PFSK-1 (cell line): ENCODE data around the gene CLASP1.

Source experiments
- FOXP2 ChIP-seq: optimal IDR thresholded peaks from 2 replicates; pipeline ENCODE3; 2011; ENCODE audit warnings: borderline replicate concordance, control low read depth, inconsistent platforms; ENCODE audit not compliant: insufficient read depth; ENCODE audit errors: extremely low read length, extremely low read depth
- POLR2AphosphoS5 ChIP-seq: IDR thresholded peaks from 2 replicates; pipeline ENCODE4 v1.6.1; 2012; ENCODE audit warnings: low read depth, mild to moderate bottlenecking, control low read depth, low read length, moderate library complexity
- REST ChIP-seq, 2 experiments: IDR thresholded peaks; 2 replicates each; pipeline versions ENCODE4 v1.6.1 to v1.8.0; 2011 to 2012; ENCODE audit warnings: low read depth in 2 of 2, low read length in 2 of 2, control low read depth in 1 of 2, inconsistent platforms in 1 of 2, mild to moderate bottlenecking in 1 of 2, moderate library complexity in 1 of 2; ENCODE audit not compliant: insufficient read depth in 1 of 2
- SIN3A ChIP-seq: IDR thresholded peaks from 2 replicates; pipeline ENCODE4 v1.6.1; 2012; ENCODE audit warnings: mild to moderate bottlenecking, low read length, moderate library complexity, borderline replicate concordance; ENCODE audit not compliant: insufficient read depth
- TAF1 ChIP-seq: IDR thresholded peaks from 2 replicates; pipeline ENCODE4 v1.6.1; 2012; ENCODE audit warnings: low read length, control low read depth, borderline replicate concordance; ENCODE audit not compliant: insufficient read depth

CLASP1 gene

GRCh38 chr2:121520641-121520994 is 128.6 kb downstream of the CLASP1 start:
- TF ChIP-seq SIN3A (no peak), REST (IDR thresholded peaks at IDR 0.05; ENCODE audit: insufficient read depth in 1 of 2, low read depth in 2 of 2, low read length in 2 of 2) (no peak), TAF1 (no peak), POLR2AphosphoS5 (no peak), FOXP2 (no peak)

- TF ChIP-seq TAF1 (no peak), SIN3A (no peak), FOXP2 (no peak), REST (IDR thresholded peaks at IDR 0.05; ENCODE audit: insufficient read depth in 1 of 2, low read depth in 2 of 2, low read length in 2 of 2) (no peak), POLR2AphosphoS5 (no peak)
These were observed 129.3 kb downstream of the CLASP1 start for GRCh38 chr2:121519732-121520640.

- TF ChIP-seq SIN3A = no peak
- TF ChIP-seq REST (IDR thresholded peaks at IDR 0.05; ENCODE audit: insufficient read depth in 1 of 2, low read depth in 2 of 2, low read length in 2 of 2) = no peak
- no peak for TF ChIP-seq TAF1
- TF ChIP-seq FOXP2 = no peak
- TF ChIP-seq POLR2AphosphoS5 = no peak
These were observed 130.1 kb downstream of the CLASP1 start for GRCh38 chr2:121519153-121519552.

- TF ChIP-seq TAF1 (no peak), FOXP2 (no peak), REST (IDR thresholded peaks at IDR 0.05; ENCODE audit: insufficient read depth in 1 of 2, low read depth in 2 of 2, low read length in 2 of 2) (no peak), POLR2AphosphoS5 (no peak), SIN3A (no peak)
These were observed 135.5 kb downstream of the CLASP1 start for GRCh38 chr2:121513597-121514333.
